ENCODE measurements around the gene KLHL24. TPM values are rescaled to one million over a fixed set of nuclear protein-coding genes. Genes with fewer than 3 reads are reported as not detected.
"Not testable (repeated sequence)": the region's sequence is repeated elsewhere in the genome, so short reads cannot be mapped to it uniquely, and the experiment has no call there.

The KLHL24 gene
- total RNA-seq (2014; rRNA removed; shearing (Covaris generic)): 12.2 and 16.7 TPM in 2 replicates
- 16.8 and 24.8 TPM in 2 replicates for polyA plus RNA-seq (2015; cell fraction: cytosol; rRNA removed)
- 33.7 and 45.5 TPM in 2 replicates for polyA plus RNA-seq (2015; cell fraction: nucleus; rRNA removed)

DNA sequence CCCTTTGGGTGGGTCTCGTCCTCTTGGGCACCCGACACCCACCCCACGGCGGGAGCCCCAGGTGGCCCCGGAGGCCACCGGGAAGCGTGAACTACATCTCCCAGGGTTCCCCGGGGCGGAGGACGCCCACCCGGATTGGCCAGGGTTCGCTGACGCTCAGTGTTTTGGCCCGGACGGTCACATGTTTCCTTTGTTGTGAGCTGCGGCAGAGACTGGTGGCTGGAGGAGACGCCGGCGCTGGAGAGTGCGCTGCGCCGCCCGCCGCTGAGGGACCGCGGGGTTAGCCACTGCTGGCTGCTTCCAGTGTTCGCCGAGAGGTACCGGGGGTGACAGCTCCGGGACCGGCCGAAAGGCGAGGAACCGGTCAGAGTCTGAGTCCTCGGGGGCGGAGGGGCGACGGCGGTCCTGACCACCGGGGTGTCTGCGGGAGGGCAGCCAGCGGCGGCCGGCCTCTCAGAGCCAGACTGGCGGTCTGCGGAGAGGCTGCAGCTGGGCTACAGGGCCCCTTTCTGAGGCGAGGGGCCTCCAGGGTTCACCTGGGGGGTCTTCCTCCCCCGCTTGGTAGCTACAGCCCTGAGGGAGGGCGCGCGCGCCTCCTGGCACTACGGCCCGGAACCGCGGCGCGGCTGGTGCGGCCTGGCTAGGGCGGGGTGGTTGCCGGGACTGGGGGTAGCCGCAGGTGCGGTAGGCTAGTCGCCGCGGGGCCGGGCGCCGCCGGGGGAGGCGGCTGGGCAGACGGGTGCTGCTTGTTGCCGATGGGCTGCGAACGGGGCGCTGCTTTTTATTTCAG lies at the start of gene KLHL24:
TSS of gene KLHL24 (plus strand) at position 193 of the 790 bp plus-strand sequence. CDS start 14,734 bp downstream, outside the sequence.
- DNase-seq (ENCODE audit: low read depth): peak; percentile 92

DNA sequence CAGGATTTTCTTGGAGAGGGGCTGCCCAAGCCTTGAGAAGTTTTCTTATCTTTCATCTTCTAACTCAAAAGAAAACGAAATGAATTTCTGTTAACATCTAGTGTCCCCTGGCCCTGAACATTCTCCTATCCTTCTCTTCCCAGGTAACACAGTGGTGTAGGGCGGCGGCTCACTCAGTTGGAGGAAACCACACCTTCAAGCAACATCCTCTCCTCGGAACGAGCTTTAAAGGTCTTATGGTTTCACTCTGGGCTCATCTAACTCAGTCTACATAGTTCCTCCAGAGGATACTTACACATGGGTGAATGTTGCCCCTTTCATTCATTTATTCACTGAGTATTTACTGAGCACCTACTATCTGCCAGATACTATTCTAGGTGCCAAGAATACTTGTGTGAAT lies 48.9 kb upstream of the KLHL24 start:
- DNase-seq (ENCODE audit: low read depth): no peak

GRCh38 chr3:183587336-183587735 lies 48.1 kb upstream of the KLHL24 start:
- peak; percentile 26 for DNase-seq (ENCODE audit: low read depth)

DNA sequence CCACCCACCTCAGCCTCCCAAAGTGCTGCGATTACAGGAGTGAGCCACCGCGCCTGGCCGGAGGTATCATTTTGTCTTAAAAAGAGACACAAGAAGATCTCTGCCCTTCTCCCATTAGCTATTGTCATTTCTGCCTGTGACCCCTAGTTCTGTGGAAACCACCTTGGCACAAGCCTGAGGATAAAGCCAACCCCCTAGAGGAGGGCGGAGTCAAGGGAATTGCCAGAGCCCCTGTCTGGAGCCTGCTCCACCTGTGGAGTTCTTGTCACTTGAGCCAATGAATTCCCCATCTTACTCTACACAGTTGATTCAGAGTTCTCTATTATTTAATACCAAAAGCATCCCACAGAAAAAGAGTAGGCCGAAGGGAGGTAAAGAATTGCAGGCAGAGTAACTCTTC lies 45.0 kb upstream of the KLHL24 start:
- DNase-seq (ENCODE audit: low read depth): no peak

DNA sequence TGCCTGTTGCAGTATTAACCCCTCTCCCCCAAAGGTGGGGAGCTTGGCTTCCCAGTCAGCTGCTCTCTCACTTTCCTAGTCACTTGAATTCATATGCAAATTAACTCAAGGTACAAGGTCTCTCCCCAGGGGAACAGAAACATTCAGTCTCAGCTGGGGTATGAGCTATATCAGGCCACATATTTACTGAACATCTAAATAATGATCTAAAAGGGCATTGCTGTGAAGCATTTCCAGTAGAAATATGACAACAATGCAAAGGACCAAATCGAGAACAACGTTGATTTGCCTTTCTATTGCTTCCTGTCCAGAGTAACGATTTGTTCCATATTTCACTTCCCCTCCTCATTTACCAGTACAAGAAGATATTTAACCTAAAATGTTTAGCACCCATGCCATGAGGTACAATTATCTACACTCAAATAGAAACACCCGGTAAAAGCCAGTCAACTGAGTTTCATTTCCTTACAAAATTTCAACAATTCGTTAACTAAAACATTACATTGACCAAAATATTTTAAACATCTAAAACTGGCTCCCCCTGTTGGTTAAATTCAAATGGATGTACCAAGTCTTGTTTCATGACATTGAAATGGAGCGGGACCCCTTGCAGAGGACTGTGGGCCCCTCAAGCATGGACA lies 43.4 kb upstream of the KLHL24 start:
- DNase-seq (ENCODE audit: low read depth): no peak

DNA sequence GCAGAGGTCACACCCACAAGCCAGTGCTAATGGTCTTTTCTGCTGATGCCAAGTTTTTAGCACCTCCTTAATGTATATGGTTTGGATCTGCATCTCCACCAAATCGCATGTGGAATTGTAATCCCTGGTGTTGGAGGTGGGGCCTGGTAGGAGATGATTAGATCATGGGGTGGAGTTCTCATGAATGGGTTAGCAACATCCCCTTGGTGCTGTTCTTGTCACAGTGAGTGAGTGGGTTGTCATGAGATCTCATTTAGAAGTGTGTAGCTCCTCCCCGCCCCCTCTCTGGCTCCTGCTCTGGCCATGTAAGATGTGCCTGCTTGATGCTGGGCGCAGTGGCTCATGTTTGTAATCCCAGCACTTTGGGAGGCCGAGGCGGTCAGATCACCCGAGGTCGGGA lies 42.6 kb upstream of the KLHL24 start:
- DNase-seq (ENCODE audit: low read depth): no peak

DNA sequence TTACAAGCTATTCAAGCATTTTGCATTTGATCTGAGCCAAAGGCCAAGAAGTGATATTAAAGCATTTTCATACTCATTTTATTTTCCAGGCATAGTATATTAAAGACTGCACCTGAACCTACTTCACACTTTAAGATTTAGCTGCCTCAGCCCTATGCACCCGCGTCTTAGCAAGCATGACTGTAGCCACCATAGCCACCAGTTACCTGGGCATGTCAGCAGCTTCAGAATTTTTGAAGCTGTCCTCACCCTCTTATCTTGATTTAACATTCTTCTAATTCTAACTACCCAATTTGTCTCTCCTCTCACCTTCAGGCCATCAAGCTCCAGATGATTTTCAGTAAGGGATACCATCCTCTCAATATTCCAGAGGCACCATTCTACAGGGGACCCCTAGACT lies 40.8 kb upstream of the KLHL24 start:
- no peak for DNase-seq (ENCODE audit: low read depth)

DNA sequence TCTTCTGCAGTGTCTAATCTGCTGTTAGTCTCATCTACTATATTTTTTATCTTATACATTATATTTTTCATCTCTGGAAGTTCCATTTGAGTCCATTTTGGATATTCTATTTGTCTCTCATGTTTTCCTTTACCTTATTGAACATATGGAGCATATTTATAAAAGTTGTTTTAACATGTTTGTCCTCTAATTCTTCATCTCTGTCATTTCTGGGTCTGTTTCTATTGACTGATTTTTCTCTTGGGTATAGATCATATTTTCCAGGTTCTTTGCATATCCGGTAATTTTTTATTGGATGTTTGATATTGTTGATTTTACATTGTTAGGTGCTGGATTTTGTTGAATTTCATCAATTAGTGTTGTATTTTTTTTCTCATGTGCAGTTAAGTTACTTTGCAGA lies 37.5 kb upstream of the KLHL24 start:
- DNase-seq (ENCODE audit: low read depth): no peak

DNA sequence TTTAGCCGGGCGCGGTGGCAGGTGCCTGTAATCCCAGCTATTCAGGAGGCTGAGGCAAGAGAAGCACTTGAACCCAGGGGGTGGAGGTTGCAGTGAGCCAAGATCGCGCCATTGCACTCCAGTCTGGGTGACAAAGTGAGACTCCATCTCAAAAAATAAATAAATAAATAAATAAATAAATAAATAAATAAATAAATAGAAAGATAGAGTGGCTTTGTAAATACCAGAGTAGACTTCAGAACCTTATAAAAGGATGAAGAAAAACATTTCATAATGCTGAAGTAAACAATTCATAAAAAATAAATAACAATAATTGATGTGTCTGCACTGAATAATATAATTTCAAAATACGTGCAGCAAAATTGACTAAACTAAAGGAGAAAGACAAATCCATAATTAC lies 24.1 kb upstream of the KLHL24 start:
- not testable (repeated sequence) for DNase-seq (ENCODE audit: low read depth)

DNA sequence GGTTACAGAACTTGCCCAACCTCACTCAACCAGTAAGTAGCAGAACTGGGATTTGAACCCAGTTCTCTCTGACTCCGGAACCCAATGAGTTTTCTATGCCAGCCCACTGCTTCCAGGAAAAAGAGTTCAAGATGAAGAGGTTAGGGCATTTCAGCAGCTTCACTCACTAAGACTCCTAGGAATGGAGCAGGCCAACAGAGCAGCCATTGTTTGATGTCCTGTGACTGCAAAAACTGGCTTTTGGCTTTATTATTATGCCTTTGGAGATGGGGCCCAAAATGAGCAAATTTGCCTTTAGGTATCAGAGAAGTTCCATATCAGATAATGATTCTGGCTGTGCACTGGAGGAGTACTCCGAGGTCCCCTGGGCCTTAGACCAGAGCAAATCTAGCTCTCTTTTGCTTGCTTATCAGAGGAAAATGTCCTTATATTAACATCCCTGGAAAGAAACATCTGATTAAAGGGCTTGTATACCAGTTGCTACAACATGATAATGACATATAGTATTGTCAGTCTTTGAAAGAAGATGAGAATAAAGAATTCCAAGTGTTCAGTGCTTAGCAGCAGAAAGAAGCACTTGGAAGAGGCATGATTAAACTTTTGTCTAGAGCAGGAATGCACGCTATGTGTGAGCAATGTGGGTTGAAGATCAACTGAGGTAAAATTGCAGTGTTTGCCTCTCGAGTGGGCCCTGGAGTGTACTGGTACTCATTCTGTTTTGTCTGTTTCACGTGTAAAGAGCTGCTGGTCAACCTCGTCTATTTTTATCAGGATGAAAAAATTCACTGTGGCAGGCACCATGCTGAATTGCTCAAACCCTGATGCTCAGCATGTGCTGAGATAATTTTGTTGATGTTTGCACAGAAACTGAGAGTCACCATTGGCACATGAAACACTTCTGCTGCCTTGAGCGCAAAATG lies 21.8 kb upstream of the KLHL24 start:
- DNase-seq (ENCODE audit: low read depth): no peak

GRCh38 chr3:183618542-183618941 lies 16.9 kb upstream of the KLHL24 start:
- DNase-seq (ENCODE audit: low read depth): no peak

DNA sequence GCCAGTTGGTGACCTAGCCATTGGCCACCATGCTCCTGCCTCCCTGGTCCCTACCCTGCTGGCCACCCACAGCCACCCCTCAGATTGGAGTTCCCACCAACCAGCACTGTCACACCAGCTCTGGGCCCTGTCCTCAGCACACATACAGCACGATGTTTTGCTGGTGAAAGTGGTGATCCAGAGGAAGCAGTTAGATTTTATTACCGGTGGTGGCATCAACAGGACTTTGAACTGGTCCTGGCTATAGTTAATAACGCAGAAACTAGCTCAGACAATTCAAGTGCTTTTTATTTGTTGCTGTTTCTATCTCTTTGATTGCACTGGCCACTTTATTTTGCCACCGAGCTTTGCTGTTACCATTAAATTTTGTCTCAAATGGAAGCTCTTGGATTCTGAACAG lies 16.4 kb upstream of the KLHL24 start:
- DNase-seq (ENCODE audit: low read depth): no peak

GRCh38 chr3:183619624-183620251 lies 15.7 kb upstream of the KLHL24 start:
- no peak for DNase-seq (ENCODE audit: low read depth)

DNA sequence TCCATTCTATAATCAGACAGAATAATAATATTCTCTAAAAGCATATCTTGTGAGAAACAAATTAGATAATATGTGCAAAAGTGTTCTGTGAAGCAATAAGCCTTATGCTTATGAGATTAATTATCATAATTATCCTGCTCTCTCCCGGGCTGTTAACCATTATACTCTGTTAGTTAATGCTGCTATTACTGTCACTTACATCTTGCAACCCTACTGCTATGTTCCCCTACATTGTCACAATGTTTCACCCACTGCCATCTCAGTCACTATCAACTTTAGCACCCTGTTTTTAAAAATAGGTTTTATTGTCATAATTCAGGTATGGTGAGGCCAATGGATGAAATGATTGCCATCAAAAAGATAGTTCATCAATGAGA lies 15.2 kb upstream of the KLHL24 start:
- DNase-seq (ENCODE audit: low read depth): no peak

DNA sequence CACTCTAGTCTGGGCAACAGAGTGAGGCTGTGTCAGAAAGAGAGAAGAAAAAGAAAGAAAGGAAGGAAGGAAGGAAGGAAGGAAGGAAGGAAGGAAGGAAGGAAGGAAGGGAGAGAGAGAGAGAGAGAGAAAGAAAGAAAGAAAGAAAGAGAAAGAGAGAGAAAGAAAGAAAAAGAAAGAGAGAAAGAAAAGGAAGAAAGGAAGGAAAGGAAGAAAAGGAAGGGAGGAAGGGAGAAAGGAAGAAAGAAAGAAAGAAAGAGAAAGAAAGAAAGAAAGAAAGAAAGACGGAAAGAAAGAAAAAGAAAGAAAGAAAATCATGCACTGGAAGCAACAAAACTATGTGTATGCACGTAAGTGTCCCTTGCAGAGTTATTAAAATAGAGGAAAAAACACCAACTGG lies 12.9 kb upstream of the KLHL24 start:
- not testable (repeated sequence) for DNase-seq (ENCODE audit: low read depth)

GRCh38 chr3:183626877-183627594 lies 8.4 kb upstream of the KLHL24 start:
- no peak for DNase-seq (ENCODE audit: low read depth)

GRCh38 chr3:183629546-183630301 lies 5.7 kb upstream of the KLHL24 start:
- no peak for DNase-seq (ENCODE audit: low read depth)

DNA sequence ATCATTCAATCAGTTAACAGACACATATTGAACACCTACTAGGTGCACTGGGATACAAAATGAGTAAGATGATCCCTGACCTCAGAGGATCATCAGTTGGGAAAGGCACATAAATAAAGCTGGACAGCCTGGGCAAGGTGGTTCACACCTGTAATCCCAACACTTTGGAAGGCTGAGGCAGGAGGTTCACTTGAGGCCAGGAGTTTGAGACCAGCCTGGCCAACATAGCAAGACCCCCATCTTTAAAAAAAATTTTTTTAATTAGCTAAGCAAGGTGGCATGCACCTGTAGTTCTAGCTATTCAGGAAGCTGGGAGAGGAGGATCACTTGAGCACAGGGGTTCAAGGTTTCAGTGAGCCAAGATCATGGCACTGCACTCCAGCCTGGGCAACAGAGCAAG lies 3.7 kb upstream of the KLHL24 start:
- no peak for DNase-seq (ENCODE audit: low read depth)

DNA sequence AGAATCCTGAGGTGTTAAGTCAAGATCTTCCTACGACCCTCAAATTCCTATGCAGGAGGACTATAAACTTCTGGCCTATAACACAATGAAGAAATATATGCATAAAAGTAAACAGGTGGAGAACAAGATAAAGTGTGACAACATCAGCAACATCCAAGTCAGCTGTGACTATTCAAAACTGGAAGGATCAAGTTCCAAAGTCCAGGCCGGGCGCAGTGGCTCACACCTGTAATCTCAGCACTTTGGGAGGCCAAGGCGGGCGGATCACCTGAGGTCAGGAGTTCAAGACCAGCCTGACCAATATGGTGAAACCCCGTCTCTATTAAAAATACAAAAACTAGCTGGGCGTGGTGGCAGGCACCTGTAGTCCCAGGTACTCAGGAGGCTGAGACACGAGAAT lies 2.7 kb upstream of the KLHL24 start:
- not testable (repeated sequence) for DNase-seq (ENCODE audit: low read depth)

DNA sequence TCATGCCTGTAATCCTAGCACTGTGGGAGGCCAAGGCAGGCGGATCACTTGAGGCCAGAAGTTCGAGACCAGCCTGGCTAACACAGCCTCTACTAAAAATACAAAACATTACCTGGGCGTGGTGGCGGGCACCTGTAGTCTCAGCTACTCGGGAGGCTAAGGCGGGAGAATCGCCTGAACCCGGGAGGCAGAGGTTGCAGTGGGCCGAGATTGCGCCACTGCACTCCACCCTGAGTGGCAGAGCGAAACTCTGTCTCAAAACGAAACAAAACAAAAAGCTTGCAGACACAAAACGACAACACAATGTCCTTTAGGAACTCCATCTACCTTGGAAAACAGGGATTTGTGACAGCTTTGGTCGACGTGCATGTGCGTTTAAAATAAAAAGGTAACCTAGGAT lies 716 bp upstream of the KLHL24 start:
- DNase-seq (ENCODE audit: low read depth): no peak

Measured in HT1080 (cell line).